GM10248 (cell line): ENCODE measurements around the gene CD83.
"Not testable (repeated sequence)": the region's sequence is repeated elsewhere in the genome, so short reads cannot be mapped to it uniquely, and the experiment has no call there.

Source experiments
- CTCF ChIA-PET: fragments of 300-600 bp; sonication (Branson Sonifier 250); formaldehyde crosslinking; extraction: SDS; loops from one replicate; lab custom pipeline; 2021; ENCODE audit warnings: antibody characterized with exemption; lab: Yijun Ruan, JAX
- POLR2A ChIA-PET: fragments of 350-650 bp; sonication (Branson Sonifier 250); formaldehyde crosslinking; extraction: SDS; loops from one replicate; lab custom pipeline; 2020; ENCODE audit warnings: antibody characterized with exemption; lab: Yijun Ruan, JAX
- DNase-seq: peaks from one replicate; pipeline ENCODE4 v3.0.0; 2012; ENCODE audit errors: extremely low spot score
- TF ChIP-seq, protein P1 (sequence below): IDR thresholded peaks from 2 replicates; pipeline ENCODE4 v1.5.1; 2012; ENCODE audit warnings: mild to moderate bottlenecking, low read depth; ENCODE audit errors: extremely low read depth, missing control alignments, control extremely low read depth

CD83 gene

DNA sequence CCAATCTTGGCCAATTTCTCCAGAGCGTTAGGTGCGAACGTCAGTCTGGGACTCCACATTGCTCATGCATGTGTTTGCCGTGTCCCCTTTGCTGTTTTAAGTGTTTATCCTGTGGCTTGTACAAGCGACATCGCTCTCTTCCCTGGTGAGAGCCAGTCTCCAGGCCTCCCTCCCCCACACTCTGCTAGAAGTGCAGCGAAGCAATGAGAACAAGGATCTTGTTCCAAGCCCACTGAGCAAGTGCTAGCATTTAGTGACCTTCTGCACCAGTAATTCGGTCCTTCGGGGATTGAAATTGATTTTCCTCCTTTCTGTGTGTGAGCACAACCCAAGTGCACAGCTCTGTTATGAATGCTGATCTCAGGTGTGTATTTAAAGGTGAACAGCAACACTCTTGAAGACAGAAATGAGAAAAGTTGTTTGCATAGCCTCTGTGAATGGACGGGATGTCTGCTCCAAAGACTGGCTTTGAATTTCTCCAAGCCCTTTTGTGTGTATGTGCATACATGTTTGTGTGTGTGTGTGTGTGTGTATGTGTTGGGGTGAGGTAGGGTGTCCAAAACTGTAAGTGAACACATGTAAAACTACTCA, 29.0 kb downstream of the CD83 start:
- ChIA-PET POLR2A (no interaction called here), CTCF (interaction anchor here (1.7 to 9.1 kb wide), 7 partner anchors 10 to 237 kb away, joined by 4 to 64 read pairs (median 9); no protein-coding TSS in a partner anchor)
- TF ChIP-seq, protein P1, sequence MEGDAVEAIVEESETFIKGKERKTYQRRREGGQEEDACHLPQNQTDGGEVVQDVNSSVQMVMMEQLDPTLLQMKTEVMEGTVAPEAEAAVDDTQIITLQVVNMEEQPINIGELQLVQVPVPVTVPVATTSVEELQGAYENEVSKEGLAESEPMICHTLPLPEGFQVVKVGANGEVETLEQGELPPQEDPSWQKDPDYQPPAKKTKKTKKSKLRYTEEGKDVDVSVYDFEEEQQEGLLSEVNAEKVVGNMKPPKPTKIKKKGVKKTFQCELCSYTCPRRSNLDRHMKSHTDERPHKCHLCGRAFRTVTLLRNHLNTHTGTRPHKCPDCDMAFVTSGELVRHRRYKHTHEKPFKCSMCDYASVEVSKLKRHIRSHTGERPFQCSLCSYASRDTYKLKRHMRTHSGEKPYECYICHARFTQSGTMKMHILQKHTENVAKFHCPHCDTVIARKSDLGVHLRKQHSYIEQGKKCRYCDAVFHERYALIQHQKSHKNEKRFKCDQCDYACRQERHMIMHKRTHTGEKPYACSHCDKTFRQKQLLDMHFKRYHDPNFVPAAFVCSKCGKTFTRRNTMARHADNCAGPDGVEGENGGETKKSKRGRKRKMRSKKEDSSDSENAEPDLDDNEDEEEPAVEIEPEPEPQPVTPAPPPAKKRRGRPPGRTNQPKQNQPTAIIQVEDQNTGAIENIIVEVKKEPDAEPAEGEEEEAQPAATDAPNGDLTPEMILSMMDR, result no peak
- no peak for DNase-seq

DNA sequence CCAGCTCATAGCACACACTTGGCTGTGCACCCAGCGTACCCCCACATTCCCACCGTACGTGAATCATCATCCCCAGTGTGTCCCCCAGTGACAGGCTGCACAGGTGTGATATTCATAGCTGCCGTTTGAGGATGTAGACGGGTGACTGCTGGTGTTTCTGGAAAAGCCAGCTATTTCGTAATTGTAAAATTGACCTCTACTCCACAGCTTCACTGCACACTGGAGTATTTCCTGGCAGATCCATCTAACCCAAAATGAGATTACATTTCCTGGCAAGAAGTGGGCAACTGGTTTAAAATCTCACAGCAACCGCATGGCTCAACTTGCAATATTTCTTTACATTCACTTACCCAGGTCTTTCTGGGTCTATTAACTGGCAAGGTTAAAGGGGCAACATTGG, 30.3 kb downstream of the CD83 start:
- ChIA-PET CTCF (interaction anchor here (1.0 to 9.1 kb wide), 8 partner anchors 9 to 1476 kb away, joined by 3 to 64 read pairs (median 4); no protein-coding TSS in a partner anchor), POLR2A (interaction anchor here (0.6 kb wide), 1 partner anchor 346 kb away, joined by 7 read pairs; no protein-coding TSS in a partner anchor)
- no peak for DNase-seq
- TF ChIP-seq, protein P1, result no peak

DNA sequence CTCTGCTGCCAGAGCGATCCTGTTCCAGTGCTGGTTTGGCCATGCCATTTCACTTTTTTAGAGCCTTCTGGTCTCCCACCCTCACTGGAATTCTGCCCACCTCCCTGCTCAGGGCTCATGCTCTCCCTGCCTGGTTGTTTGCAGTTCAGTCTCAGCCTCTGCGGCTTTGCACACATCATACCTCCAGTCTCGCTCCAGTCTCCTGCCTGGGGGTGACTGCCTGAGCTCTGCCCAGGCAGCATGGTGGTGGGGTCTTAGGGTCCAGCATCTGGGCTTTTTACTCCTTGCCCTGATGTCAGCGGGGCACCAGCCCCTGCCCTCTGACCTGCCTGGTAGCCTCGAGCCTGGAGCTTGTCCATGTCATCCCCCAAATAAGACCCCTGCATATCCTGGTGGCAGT, 30.9 kb downstream of the CD83 start:
- ChIA-PET CTCF (interaction anchor here (1.3 to 9.1 kb wide), 10 partner anchors 8 to 1476 kb away, joined by 3 to 64 read pairs (median 5); no protein-coding TSS in a partner anchor), POLR2A (no interaction called here)
- DNase-seq, result no peak
- TF ChIP-seq, protein P1, result no peak

DNA sequence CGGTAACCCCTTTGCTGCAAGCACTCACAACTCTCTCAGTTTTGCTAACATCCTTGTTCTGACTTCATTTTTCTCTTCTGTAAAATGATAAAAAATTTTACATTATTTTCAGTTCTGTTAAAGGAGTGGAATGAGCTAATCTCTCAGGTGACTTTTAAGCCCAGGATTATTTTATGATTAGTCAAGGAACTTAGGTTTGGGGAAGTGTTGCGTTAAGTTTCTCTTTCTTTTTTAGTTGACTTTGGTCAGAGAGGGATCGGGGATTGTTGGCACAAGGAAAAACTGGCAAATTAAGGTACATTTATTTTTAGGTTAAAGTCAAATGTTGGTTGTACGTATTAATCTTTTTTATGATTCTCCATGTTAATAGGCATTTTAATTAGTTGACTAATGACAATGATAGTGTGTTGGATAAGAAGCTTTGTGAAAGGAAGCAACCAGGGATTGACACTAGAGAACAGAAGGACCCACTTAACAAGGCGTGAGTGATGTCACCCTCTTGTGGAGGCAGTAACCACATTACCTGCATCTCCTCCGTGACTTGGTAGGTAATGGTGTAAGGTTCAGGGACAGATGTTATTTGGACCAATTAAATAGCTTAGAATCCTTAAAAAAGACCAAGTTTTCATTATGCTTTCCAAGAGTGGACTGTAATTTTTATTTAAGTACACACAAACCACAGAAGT, 31.6 kb downstream of the CD83 start:
- peak; percentile 31 for DNase-seq
- POLR2A ChIA-PET, result no interaction called here
- TF ChIP-seq, protein P1, result no peak
- CTCF ChIA-PET, result interaction anchor here (1.2 to 9.1 kb wide), 10 partner anchors 9 to 1475 kb away, joined by 3 to 64 read pairs (median 4); no protein-coding TSS in a partner anchor

DNA sequence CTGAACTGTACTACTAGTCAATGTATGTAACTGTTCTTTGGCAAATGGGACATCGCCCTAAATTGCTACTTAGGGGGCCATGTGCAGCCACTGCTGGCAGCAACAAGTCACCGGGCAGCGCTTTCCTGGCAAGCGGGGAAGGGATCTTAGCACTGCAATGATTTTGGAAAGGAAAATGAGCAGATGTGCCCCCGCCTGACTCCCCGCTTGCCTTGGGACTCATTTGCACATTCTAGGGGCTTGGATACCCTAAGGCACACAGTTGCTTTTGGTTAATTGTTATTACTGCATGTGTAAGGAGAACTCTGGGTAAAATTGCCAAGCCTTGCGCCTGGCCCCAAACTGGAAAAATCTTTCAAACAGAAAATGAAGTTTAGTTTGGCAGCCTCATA, 32.2 kb downstream of the CD83 start:
- TF ChIP-seq, protein P1, result no peak
- POLR2A ChIA-PET, result no interaction called here
- CTCF ChIA-PET, result interaction anchor here (1.2 to 9.1 kb wide), 8 partner anchors 9 to 240 kb away, joined by 3 to 64 read pairs (median 6); no protein-coding TSS in a partner anchor
- no peak for DNase-seq

DNA sequence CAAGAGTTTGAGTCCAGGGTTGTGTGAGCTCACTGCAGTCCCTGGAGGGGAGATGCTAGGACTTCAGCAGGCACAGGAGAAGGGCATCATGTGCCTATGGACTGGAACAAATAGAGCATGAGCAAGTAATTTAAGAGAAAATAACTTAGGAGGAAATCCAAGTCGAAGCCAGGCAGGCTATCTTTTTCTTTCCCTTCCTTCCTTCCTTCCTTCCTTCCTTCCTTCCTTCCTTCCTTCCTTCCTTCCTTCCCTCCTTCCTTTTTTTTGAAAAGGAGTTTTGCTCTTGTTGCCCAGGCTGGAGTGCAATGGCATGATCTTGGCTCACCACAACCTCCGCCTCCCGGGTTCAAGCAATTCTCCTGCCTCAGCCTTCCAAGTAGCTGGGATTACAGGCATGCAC, 33.7 kb downstream of the CD83 start:
- POLR2A ChIA-PET, DNase-seq: not testable (repeated sequence)
- CTCF ChIA-PET, result interaction anchor here (1.1 to 1.6 kb wide), 4 partner anchors 8 to 84 kb away, joined by 3 to 6 read pairs (median 4); no protein-coding TSS in a partner anchor
